ENCODE results near the gene SPO11. TPM values are rescaled to one million over a fixed set of nuclear protein-coding genes. Genes with fewer than 3 reads are reported as not detected.

Gene SPO11
- total RNA-seq, 4 donors from 2014 or later = not detected

DNA sequence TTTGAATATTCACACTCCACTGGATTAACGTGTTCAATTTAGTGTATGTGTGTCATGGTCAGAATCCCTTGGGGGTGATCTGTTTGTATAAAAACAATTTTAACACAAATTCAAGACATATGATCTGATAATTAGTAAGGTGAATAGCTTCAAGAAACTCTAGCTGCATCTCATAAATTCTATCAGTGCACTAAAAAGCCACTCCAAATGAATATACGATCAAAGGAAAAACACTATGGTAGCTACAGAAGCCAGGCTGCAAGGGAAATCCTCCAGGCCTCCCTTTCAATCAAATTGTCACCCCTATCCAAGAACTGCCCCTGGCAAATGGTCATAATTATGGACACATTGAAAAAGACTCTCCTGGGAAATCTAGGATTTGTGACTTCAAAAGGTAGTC, 12.1 kb downstream of the SPO11 start:
- TF ChIP-seq CTCF (IDR thresholded peaks at IDR 0.05; ENCODE audit: low read depth) = no peak

DNA sequence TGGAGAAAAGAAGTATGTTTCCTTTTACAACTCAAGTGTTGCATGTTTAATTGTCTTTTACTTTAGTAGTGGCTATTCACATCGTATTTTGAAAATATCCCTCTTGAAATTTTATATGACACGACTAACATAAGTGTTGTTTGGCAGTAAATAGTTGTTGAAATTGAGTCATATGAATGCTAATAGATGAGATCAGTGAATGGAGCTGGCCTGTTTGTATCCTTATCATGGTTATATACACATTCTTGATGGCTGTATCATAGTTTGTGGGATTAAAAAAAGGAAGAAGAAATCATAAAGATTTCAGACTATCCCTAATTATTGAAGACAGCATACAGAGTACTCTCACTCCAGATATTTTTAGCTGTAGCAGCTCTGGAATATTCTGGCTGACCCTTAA, 13.2 kb downstream of the SPO11 start:
- TF ChIP-seq CTCF (IDR thresholded peaks at IDR 0.05; ENCODE audit: low read depth) = no peak

GRCh38 chr20:57346477-57346876, 16.9 kb downstream of the SPO11 start:
- no peak for TF ChIP-seq CTCF (IDR thresholded peaks at IDR 0.05; ENCODE audit: low read depth)

- no peak for TF ChIP-seq CTCF (IDR thresholded peaks at IDR 0.05; ENCODE audit: low read depth)
Observed at GRCh38 chr20:57347393-57347792, 17.8 kb downstream of the SPO11 start.

- TF ChIP-seq CTCF (IDR thresholded peaks at IDR 0.05; ENCODE audit: low read depth) = no peak
Observed at GRCh38 chr20:57350081-57350710, 20.6 kb downstream of the SPO11 start.

DNA sequence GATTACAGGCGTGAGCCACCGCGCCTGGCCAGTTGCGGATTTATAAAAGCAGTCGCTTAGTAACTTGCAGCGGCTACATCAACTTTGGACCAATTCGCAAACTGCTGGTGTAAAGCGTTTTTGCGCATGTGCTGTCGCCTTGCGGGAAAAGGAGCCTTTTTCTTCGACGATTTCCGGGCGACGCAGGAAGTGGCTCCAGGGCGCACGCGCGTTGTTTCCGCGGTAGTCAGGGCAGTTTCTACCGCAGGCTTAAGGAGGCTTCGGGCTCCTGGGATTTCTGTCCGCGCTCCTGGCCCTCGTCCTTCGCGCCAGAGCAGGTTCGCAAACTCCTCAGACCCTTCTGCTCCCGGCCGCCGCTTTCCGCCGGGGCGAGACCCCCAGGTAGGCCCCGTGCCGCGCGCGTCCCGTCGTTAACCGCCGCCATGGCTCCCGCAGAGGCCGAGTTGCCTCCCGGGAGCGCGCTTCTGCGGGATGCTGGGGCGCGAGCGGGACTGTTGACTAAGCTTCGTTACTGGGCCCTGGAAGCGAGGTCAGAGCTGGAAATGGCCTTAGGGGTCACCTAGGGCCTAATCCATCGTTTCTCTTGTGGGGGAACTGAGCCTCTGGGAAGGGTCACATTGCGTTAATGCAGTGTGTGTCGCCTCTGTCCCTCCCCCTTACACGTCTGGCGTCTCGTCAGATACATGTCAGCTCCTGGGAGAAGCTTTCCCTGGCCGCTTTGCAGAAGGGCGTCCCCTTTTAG, 21.6 kb downstream of the SPO11 start, which contains the start of gene RAE1:
TSS of gene RAE1 (plus strand) at position 214 of the 742 bp plus-strand sequence. CDS start 2,784 bp downstream, outside the sequence.
- TF ChIP-seq CTCF (IDR thresholded peaks at IDR 0.05; ENCODE audit: low read depth) = no peak

GRCh38 chr20:57352305-57352704, 22.7 kb downstream of the SPO11 start:
- no peak for TF ChIP-seq CTCF (IDR thresholded peaks at IDR 0.05; ENCODE audit: low read depth)

All from subcutaneous adipose tissue (tissue), 4 donors.